Panc1 (cell line): ENCODE data around the gene GDF11.

Experiments
- CTCF ChIP-seq: fragments of 450-650 bp; IDR thresholded peaks from 2 replicates; pipeline ENCODE4 v1.5.1; 2017; ENCODE audit warnings: mild to moderate bottlenecking
- POLR2AphosphoS5 ChIP-seq: IDR thresholded peaks from 2 replicates; pipeline ENCODE4 v1.6.1; 2012; ENCODE audit warnings: mild to moderate bottlenecking, low read depth, low read length, moderate library complexity

- TF ChIP-seq CTCF (no peak), POLR2AphosphoS5 (no peak)
Measured at GRCh38 chr12:55736076-55736475, 6.8 kb upstream of the GDF11 start.
